ENCODE data around the gene OVCH1.

DNA sequence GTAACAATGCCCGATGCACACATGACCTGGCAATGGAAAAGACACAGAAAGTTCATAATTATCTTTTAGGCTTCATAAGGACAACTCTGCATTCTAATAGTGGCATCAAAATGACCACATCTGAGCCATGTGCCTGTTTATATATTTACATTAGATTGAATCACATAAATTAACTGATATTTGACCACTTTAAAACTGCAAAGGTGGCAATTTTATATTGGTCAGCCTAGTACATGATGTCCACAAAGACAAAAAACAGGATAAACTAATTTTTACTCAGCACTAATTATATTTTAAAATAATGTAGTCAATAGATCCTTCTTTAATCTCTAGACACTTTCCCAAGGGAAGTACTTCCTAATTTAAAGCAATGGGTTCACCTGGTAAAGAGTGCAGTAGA, 12.0 kb upstream of the OVCH1 start:
- TF ChIP-seq EP300 (IDR thresholded peaks at IDR 0.05) = no peak
- TF ChIP-seq, protein P1, sequence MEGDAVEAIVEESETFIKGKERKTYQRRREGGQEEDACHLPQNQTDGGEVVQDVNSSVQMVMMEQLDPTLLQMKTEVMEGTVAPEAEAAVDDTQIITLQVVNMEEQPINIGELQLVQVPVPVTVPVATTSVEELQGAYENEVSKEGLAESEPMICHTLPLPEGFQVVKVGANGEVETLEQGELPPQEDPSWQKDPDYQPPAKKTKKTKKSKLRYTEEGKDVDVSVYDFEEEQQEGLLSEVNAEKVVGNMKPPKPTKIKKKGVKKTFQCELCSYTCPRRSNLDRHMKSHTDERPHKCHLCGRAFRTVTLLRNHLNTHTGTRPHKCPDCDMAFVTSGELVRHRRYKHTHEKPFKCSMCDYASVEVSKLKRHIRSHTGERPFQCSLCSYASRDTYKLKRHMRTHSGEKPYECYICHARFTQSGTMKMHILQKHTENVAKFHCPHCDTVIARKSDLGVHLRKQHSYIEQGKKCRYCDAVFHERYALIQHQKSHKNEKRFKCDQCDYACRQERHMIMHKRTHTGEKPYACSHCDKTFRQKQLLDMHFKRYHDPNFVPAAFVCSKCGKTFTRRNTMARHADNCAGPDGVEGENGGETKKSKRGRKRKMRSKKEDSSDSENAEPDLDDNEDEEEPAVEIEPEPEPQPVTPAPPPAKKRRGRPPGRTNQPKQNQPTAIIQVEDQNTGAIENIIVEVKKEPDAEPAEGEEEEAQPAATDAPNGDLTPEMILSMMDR (IDR thresholded peaks at IDR 0.05) = no peak
